GM12864 (cell line): ENCODE measurements around the gene GYPE.
A peak's percentile ranks its signal among the peaks of the same experiment; 100 is the strongest.
"Not testable (repeated sequence)": the region's sequence is repeated elsewhere in the genome, so short reads cannot be mapped to it uniquely, and the experiment has no call there.

ENCODE experiments used
- DNase-seq: peaks from one replicate; pipeline ENCODE4 v3.0.0-alpha.2; 2011; ENCODE audit warnings: low read depth
- H3K4me3 ChIP-seq: 2 replicates; pipeline ENCODE4 v1.5.1; 2011; ENCODE audit warnings: mild to moderate bottlenecking, low read depth, low read length, control low read depth
- CTCF ChIP-seq: IDR thresholded peaks from 2 replicates; pipeline ENCODE4 v1.5.1; 2011; ENCODE audit warnings: low read depth, mild to moderate bottlenecking, moderate library complexity, low read length, control low read depth, inconsistent platforms; ENCODE audit errors: missing control alignments

GYPE gene

GRCh38 chr4:143907811-143908210, 2.5 kb upstream of the GYPE start:
- peak; percentile 49 for TF ChIP-seq CTCF
- not testable (repeated sequence) for DNase-seq, H3K4me3 ChIP-seq

GRCh38 chr4:143904431-143904830, 928 bp downstream of the GYPE start:
- DNase-seq, H3K4me3 ChIP-seq: not testable (repeated sequence)

- DNase-seq, H3K4me3 ChIP-seq: not testable (repeated sequence)
Measured at GRCh38 chr4:143890323-143890722, 15.0 kb downstream of the GYPE start.

- DNase-seq, H3K4me3 ChIP-seq: not testable (repeated sequence)
Measured at GRCh38 chr4:143888189-143888588, 17.2 kb downstream of the GYPE start.

GRCh38 chr4:143884965-143885364, 20.4 kb downstream of the GYPE start:
- not testable (repeated sequence) for DNase-seq, H3K4me3 ChIP-seq

- DNase-seq: no peak
- TF ChIP-seq CTCF: no peak
- H3K4me3 ChIP-seq: no peak overlapping the region
Measured at GRCh38 chr4:143883529-143883928, 21.8 kb downstream of the GYPE start.

- no peak for DNase-seq
- TF ChIP-seq CTCF: no peak
- H3K4me3 ChIP-seq: no peak overlapping the region
Measured at GRCh38 chr4:143882892-143883291, 22.5 kb downstream of the GYPE start.

GRCh38 chr4:143879561-143879960, 25.8 kb downstream of the GYPE start:
- not testable (repeated sequence) for DNase-seq, H3K4me3 ChIP-seq

- not testable (repeated sequence) for DNase-seq, H3K4me3 ChIP-seq
Measured at GRCh38 chr4:143875357-143875756, 30.0 kb downstream of the GYPE start.

GRCh38 chr4:143870523-143871268, 34.7 kb downstream of the GYPE start:
- H3K4me3 ChIP-seq, DNase-seq: not testable (repeated sequence)

- not testable (repeated sequence) for DNase-seq, H3K4me3 ChIP-seq
Measured at GRCh38 chr4:143869925-143870324, 35.4 kb downstream of the GYPE start.

GRCh38 chr4:143862716-143863115, 42.6 kb downstream of the GYPE start:
- H3K4me3 ChIP-seq, DNase-seq: not testable (repeated sequence)
